HEK293 (cell line): ENCODE data around the gene CATSPERD.

Experiments
- SCRT1 ChIP-seq: fragments of 450-650 bp; formaldehyde crosslinking; IDR thresholded peaks from 2 replicates; pipeline ENCODE4 v1.5.1; 2016; ENCODE audit warnings: missing biosample characterization, missing genetic modification characterization, borderline replicate concordance
- SP7 ChIP-seq: fragments of 450-650 bp; formaldehyde crosslinking; IDR thresholded peaks from 2 replicates; pipeline ENCODE4 v1.5.1; 2016; ENCODE audit warnings: missing biosample characterization, missing genetic modification characterization
- TRIM28 ChIP-seq: IDR thresholded peaks from 2 replicates; pipeline ENCODE4 v1.6.1; 2011; ENCODE audit warnings: low read length, control low read depth, borderline replicate concordance
- ZNF132 ChIP-seq: fragments of 450-650 bp; formaldehyde crosslinking; IDR thresholded peaks from 2 replicates; pipeline ENCODE4 v1.5.1; 2017; ENCODE audit warnings: missing biosample characterization, missing genetic modification characterization, borderline replicate concordance
- ZNF140 ChIP-seq: fragments of 450-650 bp; formaldehyde crosslinking; IDR thresholded peaks from 2 replicates; pipeline ENCODE4 v1.5.1; 2016; ENCODE audit warnings: missing biosample characterization, missing genetic modification characterization
- ZNF404 ChIP-seq: fragments of 450-650 bp; formaldehyde crosslinking; IDR thresholded peaks from 2 replicates; pipeline ENCODE4 v1.5.1; 2017; ENCODE audit warnings: missing biosample characterization, missing genetic modification characterization
- ZNF501 ChIP-seq: fragments of 450-650 bp; formaldehyde crosslinking; IDR thresholded peaks from 2 replicates; pipeline ENCODE4 v1.5.1; 2016; ENCODE audit warnings: missing biosample characterization, missing genetic modification characterization
- ZNF514 ChIP-seq: fragments of 450-650 bp; formaldehyde crosslinking; IDR thresholded peaks from 2 replicates; pipeline ENCODE4 v1.5.1; 2016; ENCODE audit warnings: missing biosample characterization, missing genetic modification characterization
- ZNF544 ChIP-seq: fragments of 450-650 bp; formaldehyde crosslinking; IDR thresholded peaks from 2 replicates; pipeline ENCODE4 v1.5.0; 2017; ENCODE audit warnings: missing biosample characterization, missing genetic modification characterization
- ZNF571 ChIP-seq: fragments of 450-650 bp; formaldehyde crosslinking; IDR thresholded peaks from 2 replicates; pipeline ENCODE4 v1.5.0; 2017; ENCODE audit warnings: missing biosample characterization, missing genetic modification characterization
- ZNF596 ChIP-seq: fragments of 450-650 bp; IDR thresholded peaks from 2 replicates; pipeline ENCODE4 v1.5.0; 2018; ENCODE audit warnings: missing biosample characterization, mild to moderate bottlenecking, missing genetic modification characterization, moderate library complexity
- ZNF658 ChIP-seq: fragments of 450-650 bp; formaldehyde crosslinking; IDR thresholded peaks from 2 replicates; pipeline ENCODE4; 2016; ENCODE audit warnings: missing biosample characterization, missing genetic modification characterization
- ZNF791 ChIP-seq: fragments of 450-650 bp; formaldehyde crosslinking; IDR thresholded peaks from 2 replicates; pipeline ENCODE4 v1.5.1; 2016; ENCODE audit warnings: missing biosample characterization, missing genetic modification characterization
- TF ChIP-seq, protein P1 (sequence below): fragments of 450-650 bp; formaldehyde crosslinking; IDR thresholded peaks from 2 replicates; pipeline ENCODE4 v1.5.1; 2016; ENCODE audit warnings: missing biosample characterization, missing genetic modification characterization
- TF ChIP-seq, protein P2 (sequence below): fragments of 450-650 bp; formaldehyde crosslinking; IDR thresholded peaks from 2 replicates; pipeline ENCODE4 v1.5.1; 2016; ENCODE audit warnings: missing biosample characterization, missing genetic modification characterization
- TF ChIP-seq, protein P3 (sequence below): fragments of 450-650 bp; formaldehyde crosslinking; IDR thresholded peaks from 2 replicates; pipeline ENCODE4 v1.5.1; 2017; ENCODE audit warnings: missing biosample characterization, missing genetic modification characterization
- TF ChIP-seq, protein P4 (sequence below): fragments of 450-650 bp; formaldehyde crosslinking; IDR thresholded peaks from 2 replicates; pipeline ENCODE4 v1.5.1; 2016; ENCODE audit warnings: missing biosample characterization, missing genetic modification characterization, borderline replicate concordance
- TF ChIP-seq, protein P5 (sequence below): fragments of 450-650 bp; formaldehyde crosslinking; IDR thresholded peaks from 2 replicates; pipeline ENCODE4 v1.5.1; 2016; ENCODE audit warnings: missing biosample characterization, missing genetic modification characterization
- TF ChIP-seq, protein P6 (sequence below): fragments of 450-650 bp; IDR thresholded peaks from 2 replicates; pipeline ENCODE4 v1.5.1; 2018; ENCODE audit warnings: missing biosample characterization, missing genetic modification characterization
- TF ChIP-seq, protein P7 (sequence below): fragments of 450-650 bp; IDR thresholded peaks from 2 replicates; pipeline ENCODE4 v1.5.1; 2018; ENCODE audit warnings: missing biosample characterization, mild to moderate bottlenecking, missing genetic modification characterization

The CATSPERD gene

DNA sequence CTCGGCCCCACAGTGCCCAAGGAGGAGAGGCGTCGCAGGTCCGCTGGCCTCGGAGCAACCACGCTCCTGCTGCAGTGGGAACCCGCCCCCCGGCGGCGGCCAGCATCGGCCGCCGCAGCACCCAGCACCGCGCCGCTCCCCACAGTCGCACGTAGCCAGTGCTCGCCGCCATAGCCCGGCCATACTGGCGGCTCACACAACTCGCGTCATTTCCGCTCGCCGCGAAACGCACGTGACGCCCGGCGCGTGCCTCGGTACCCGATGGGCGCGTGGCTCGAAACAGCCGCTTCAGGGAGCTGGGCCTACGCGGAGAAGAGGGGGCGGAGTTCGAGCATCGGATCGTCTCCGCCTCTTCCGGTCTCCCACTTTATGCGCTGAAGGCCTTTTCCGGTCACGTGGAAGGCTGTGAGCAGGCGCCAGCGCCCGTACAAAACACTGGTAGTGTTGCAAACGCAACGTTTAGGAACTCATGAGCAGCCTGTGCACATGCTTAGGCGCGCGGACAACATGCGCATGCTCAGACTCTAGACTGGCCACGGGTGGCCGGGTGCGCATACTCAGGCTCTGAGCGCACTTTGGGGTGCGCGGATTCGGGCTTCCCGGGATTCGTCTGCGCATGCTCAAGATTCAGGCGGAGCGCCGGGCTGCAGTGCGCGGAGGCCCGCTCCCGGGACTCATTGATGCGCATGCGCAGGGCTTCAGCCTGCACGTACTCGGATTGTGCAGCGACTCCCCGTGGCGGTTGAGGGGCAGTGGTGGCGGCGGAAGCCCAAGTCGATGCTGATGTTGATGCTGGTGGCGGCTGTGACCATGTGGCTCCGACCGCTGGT, at the start of gene CATSPERD, which contains the start of gene LONP1 (continued):
- TF ChIP-seq ZNF514 (tag by site-specific recombination) (no peak), TRIM28 (no peak; the same call in 1 of the 2 replicates), SP7 (tag by site-specific recombination) (peak; percentile 76), ZNF501 (tag by site-specific recombination) (0 out of 2 replicates have a peak, but pooled peaks have one; percentile 20), ZNF658 (no peak), ZNF140 (tag by site-specific recombination) (no peak), ZNF404 (no peak), ZNF132 (tag by site-specific recombination) (no peak), ZNF791 (tag by site-specific recombination) (no peak), ZNF596 (tag by site-specific recombination) (no peak), ZNF571 (tag by site-specific recombination) (no peak), ZNF544 (no peak), SCRT1 (tag by site-specific recombination) (no peak)
- TF ChIP-seq, protein P1, sequence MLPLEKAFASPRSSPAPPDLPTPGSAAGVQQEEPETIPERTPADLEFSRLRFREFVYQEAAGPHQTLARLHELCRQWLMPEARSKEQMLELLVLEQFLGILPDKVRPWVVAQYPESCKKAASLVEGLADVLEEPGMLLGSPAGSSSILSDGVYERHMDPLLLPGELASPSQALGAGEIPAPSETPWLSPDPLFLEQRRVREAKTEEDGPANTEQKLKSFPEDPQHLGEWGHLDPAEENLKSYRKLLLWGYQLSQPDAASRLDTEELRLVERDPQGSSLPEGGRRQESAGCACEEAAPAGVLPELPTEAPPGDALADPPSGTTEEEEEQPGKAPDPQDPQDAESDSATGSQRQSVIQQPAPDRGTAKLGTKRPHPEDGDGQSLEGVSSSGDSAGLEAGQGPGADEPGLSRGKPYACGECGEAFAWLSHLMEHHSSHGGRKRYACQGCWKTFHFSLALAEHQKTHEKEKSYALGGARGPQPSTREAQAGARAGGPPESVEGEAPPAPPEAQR (tag by site-specific recombination), result no peak
- TF ChIP-seq, protein P2, sequence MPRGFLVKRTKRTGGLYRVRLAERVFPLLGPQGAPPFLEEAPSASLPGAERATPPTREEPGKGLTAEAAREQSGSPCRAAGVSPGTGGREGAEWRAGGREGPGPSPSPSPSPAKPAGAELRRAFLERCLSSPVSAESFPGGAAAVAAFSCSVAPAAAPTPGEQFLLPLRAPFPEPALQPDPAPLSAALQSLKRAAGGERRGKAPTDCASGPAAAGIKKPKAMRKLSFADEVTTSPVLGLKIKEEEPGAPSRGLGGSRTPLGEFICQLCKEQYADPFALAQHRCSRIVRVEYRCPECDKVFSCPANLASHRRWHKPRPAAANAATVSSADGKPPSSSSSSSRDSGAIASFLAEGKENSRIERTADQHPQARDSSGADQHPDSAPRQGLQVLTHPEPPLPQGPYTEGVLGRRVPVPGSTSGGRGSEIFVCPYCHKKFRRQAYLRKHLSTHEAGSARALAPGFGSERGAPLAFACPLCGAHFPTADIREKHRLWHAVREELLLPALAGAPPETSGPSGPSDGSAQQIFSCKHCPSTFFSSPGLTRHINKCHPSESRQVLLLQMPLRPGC, result 0 out of 2 replicates have a peak, but pooled peaks have one; percentile 57
- TF ChIP-seq, protein P3, sequence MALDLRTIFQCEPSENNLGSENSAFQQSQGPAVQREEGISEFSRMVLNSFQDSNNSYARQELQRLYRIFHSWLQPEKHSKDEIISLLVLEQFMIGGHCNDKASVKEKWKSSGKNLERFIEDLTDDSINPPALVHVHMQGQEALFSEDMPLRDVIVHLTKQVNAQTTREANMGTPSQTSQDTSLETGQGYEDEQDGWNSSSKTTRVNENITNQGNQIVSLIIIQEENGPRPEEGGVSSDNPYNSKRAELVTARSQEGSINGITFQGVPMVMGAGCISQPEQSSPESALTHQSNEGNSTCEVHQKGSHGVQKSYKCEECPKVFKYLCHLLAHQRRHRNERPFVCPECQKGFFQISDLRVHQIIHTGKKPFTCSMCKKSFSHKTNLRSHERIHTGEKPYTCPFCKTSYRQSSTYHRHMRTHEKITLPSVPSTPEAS (tag by site-specific recombination), result no peak
- TF ChIP-seq, protein P4, sequence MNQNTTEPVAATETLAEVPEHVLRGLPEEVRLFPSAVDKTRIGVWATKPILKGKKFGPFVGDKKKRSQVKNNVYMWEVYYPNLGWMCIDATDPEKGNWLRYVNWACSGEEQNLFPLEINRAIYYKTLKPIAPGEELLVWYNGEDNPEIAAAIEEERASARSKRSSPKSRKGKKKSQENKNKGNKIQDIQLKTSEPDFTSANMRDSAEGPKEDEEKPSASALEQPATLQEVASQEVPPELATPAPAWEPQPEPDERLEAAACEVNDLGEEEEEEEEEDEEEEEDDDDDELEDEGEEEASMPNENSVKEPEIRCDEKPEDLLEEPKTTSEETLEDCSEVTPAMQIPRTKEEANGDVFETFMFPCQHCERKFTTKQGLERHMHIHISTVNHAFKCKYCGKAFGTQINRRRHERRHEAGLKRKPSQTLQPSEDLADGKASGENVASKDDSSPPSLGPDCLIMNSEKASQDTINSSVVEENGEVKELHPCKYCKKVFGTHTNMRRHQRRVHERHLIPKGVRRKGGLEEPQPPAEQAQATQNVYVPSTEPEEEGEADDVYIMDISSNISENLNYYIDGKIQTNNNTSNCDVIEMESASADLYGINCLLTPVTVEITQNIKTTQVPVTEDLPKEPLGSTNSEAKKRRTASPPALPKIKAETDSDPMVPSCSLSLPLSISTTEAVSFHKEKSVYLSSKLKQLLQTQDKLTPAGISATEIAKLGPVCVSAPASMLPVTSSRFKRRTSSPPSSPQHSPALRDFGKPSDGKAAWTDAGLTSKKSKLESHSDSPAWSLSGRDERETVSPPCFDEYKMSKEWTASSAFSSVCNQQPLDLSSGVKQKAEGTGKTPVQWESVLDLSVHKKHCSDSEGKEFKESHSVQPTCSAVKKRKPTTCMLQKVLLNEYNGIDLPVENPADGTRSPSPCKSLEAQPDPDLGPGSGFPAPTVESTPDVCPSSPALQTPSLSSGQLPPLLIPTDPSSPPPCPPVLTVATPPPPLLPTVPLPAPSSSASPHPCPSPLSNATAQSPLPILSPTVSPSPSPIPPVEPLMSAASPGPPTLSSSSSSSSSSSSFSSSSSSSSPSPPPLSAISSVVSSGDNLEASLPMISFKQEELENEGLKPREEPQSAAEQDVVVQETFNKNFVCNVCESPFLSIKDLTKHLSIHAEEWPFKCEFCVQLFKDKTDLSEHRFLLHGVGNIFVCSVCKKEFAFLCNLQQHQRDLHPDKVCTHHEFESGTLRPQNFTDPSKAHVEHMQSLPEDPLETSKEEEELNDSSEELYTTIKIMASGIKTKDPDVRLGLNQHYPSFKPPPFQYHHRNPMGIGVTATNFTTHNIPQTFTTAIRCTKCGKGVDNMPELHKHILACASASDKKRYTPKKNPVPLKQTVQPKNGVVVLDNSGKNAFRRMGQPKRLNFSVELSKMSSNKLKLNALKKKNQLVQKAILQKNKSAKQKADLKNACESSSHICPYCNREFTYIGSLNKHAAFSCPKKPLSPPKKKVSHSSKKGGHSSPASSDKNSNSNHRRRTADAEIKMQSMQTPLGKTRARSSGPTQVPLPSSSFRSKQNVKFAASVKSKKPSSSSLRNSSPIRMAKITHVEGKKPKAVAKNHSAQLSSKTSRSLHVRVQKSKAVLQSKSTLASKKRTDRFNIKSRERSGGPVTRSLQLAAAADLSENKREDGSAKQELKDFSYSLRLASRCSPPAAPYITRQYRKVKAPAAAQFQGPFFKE (tag by site-specific recombination), result no peak
- TF ChIP-seq, protein P5, sequence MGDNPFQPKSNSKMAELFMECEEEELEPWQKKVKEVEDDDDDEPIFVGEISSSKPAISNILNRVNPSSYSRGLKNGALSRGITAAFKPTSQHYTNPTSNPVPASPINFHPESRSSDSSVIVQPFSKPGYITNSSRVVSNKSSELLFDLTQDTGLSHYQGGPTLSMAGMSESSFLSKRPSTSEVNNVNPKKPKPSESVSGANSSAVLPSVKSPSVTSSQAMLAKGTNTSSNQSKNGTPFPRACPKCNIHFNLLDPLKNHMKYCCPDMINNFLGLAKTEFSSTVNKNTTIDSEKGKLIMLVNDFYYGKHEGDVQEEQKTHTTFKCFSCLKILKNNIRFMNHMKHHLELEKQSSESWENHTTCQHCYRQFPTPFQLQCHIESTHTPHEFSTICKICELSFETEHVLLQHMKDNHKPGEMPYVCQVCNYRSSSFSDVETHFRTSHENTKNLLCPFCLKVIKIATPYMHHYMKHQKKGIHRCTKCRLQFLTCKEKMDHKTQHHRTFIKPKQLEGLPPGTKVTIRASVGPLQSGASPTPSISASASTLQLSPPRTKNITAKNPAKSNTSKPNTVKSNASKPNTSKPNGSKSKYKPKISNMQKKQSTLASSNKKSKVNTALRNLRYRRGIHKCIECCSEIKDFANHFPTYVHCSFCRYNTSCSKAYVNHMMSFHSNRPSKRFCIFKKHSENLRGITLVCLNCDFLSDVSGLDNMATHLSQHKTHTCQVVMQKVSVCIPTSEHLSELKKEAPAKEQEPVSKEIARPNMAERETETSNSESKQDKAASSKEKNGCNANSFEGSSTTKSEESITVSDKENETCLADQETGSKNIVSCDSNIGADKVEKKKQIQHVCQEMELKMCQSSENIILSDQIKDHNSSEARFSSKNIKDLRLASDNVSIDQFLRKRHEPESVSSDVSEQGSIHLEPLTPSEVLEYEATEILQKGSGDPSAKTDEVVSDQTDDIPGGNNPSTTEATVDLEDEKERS (tag by site-specific recombination), result no peak
- TF ChIP-seq, protein P6, sequence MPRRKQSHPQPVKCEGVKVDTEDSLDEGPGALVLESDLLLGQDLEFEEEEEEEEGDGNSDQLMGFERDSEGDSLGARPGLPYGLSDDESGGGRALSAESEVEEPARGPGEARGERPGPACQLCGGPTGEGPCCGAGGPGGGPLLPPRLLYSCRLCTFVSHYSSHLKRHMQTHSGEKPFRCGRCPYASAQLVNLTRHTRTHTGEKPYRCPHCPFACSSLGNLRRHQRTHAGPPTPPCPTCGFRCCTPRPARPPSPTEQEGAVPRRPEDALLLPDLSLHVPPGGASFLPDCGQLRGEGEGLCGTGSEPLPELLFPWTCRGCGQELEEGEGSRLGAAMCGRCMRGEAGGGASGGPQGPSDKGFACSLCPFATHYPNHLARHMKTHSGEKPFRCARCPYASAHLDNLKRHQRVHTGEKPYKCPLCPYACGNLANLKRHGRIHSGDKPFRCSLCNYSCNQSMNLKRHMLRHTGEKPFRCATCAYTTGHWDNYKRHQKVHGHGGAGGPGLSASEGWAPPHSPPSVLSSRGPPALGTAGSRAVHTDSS, result no peak
- TF ChIP-seq, protein P7, sequence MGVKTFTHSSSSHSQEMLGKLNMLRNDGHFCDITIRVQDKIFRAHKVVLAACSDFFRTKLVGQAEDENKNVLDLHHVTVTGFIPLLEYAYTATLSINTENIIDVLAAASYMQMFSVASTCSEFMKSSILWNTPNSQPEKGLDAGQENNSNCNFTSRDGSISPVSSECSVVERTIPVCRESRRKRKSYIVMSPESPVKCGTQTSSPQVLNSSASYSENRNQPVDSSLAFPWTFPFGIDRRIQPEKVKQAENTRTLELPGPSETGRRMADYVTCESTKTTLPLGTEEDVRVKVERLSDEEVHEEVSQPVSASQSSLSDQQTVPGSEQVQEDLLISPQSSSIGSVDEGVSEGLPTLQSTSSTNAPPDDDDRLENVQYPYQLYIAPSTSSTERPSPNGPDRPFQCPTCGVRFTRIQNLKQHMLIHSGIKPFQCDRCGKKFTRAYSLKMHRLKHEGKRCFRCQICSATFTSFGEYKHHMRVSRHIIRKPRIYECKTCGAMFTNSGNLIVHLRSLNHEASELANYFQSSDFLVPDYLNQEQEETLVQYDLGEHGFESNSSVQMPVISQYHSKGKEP (tag by site-specific recombination), result no peak
